ENCODE measurements around the gene KDM2B. TPM values are rescaled to one million over a fixed set of nuclear protein-coding genes. Genes with fewer than 3 reads are reported as not detected.

Gene KDM2B
- total and polyA plus RNA-seq, 7 experiments from 2014 or later = 12.6 to 91.7 (median 76.1) TPM

DNA sequence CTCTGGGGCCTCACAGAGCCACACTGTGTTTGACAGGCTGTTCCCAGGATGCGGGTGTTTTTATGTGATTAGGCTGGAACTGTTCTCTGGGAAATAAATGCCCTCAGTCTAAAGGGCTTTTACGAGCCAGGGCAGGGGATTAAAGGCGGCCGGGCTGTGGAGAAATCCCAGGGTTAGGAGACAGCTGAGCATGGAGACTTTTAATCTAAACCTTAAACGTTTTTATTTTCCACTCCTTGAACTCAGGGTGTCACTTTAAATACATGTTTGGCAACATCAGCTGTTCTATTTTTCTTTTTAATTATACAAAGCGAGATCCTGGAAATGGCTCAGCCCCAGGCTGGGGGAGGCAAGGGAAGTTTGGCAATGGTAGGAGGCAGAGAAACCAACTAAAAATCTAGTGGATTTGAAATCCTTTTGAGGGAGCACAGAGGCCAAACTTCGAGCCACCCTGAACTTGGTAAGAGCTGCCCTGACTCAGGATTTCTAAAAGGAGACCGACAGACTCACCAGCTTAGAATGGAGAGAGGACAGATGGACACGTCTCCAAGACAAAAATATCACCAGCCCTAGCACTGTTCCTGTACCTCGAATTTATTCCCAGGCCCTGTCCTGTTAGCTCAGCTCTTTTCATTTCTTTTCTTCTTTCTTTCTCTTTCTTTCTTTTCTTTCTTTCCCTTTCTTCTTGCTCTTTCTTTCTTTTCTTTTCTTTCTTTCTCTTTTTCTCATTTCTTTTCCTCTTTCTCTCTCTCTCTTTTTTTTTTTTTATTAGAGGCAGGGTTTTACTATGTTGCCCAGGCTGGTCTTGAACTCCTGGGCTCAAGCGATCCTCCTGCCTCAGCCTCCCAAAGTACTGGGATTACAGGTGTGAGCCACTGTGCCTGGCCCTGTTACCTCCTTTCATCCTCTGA lies 29.7 kb upstream of the KDM2B start:
- no peaks in the 10 kb centered on the region for H3K4me1 ChIP-seq (ENCODE audit: control insufficient read depth in 2 of 2, insufficient read depth in 2 of 2, low read length in 2 of 2)
- no peaks in the 10 kb centered on the region for H3K27me3 Mint-ChIP-seq
- ATAC-seq (no peak), DNase-seq (no peak)
- no peaks in the 10 kb centered on the region for H3K9me3 ChIP-seq (ENCODE audit: control insufficient read depth in 2 of 3, low read length in 3 of 3)
- no peaks in the 10 kb centered on the region for H3K9me3 Mint-ChIP-seq
- H3K27ac ChIP-seq (ENCODE audit: low read depth, low read length) = no peak overlapping the region
- H3K4me1 Mint-ChIP-seq = peaks cover 7 to 15% (median 10%) of the 10 kb centered on the region in 7 donors
- peak overlapping the region in 6 of 9 donors; percentile 5 to 62 (median 48) for H3K27ac Mint-ChIP-seq
- ChIA-PET CTCF (interaction anchor here (0.6 kb wide), 1 partner anchor 49 kb away, joined by 3 read pairs; no protein-coding TSS in a partner anchor), POLR2A (interaction anchor here (0.6 to 2.2 kb wide), 4 partner anchors 10 to 66 kb away, joined by 3 to 6 read pairs (median 5); partner anchors contain the start of gene KDM2B)
- no peaks in the 10 kb centered on the region for H3K36me3 Mint-ChIP-seq
- intact Hi-C loops (cut with micrococcal nuclease) = no loop called here
- H3K4me3 ChIP-seq (ENCODE audit: low read length) = no peak overlapping the region
- H3K36me3 ChIP-seq (ENCODE audit: control insufficient read depth in 2 of 3, insufficient read depth in 3 of 3, low read length in 3 of 3) = no peaks in the 10 kb centered on the region
- H3K4me3 Mint-ChIP-seq = no peak overlapping the region
- no peaks in the 10 kb centered on the region for H3K27me3 ChIP-seq (ENCODE audit: control insufficient read depth in 2 of 2, insufficient read depth in 2 of 2, low read length in 2 of 2)

DNA sequence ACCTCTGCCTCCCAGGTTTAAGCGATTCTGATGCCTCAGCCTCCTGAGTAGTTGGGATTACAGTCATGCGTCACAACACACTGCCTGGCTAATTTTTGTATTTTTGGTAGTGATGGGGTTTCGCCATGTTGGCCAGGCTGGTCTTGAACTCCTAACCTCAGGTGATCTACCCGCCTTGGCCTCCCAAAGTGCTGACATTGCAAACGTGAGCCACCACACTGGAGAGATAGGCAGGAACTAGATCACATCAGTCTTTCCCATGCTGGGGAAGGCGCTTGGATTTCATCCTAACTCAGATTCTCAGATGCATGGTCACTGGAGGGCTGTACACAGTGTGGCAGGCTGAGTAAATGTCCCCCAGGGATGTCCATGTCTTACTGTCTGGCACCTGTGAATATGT lies 27.5 kb upstream of the KDM2B start:
- Histone ChIP-seq H3K36me3 (ENCODE audit: control insufficient read depth in 2 of 3, insufficient read depth in 3 of 3, low read length in 3 of 3) (no peaks in the 10 kb centered on the region), H3K27me3 (ENCODE audit: control insufficient read depth in 2 of 2, insufficient read depth in 2 of 2, low read length in 2 of 2) (no peaks in the 10 kb centered on the region), H3K9me3 (ENCODE audit: control insufficient read depth in 2 of 3, low read length in 3 of 3) (no peaks in the 10 kb centered on the region), H3K27ac (ENCODE audit: low read depth, low read length) (no peak overlapping the region), H3K4me1 (ENCODE audit: control insufficient read depth in 2 of 2, insufficient read depth in 2 of 2, low read length in 2 of 2) (no peaks in the 10 kb centered on the region), H3K4me3 (ENCODE audit: low read length) (no peak overlapping the region)
- H3K4me1 Mint-ChIP-seq = peaks cover 0 to 11% (median 7%) of the 10 kb centered on the region in 7 donors
- no peak overlapping the region for H3K27ac Mint-ChIP-seq
- H3K36me3 Mint-ChIP-seq = peaks cover 0 to 1% (median 0%) of the 10 kb centered on the region in 5 donors
- ChIA-PET CTCF (interaction anchor here (1.1 kb wide), 1 partner anchor 70 kb away, joined by 3 read pairs; no protein-coding TSS in a partner anchor), POLR2A (no interaction called here)
- DNase-seq (no peak), ATAC-seq (no peak)
- intact Hi-C loops (cut with micrococcal nuclease) = no loop called here
- H3K27me3 Mint-ChIP-seq = no peaks in the 10 kb centered on the region
- H3K9me3 Mint-ChIP-seq = no peaks in the 10 kb centered on the region
- no peak overlapping the region for H3K4me3 Mint-ChIP-seq

DNA sequence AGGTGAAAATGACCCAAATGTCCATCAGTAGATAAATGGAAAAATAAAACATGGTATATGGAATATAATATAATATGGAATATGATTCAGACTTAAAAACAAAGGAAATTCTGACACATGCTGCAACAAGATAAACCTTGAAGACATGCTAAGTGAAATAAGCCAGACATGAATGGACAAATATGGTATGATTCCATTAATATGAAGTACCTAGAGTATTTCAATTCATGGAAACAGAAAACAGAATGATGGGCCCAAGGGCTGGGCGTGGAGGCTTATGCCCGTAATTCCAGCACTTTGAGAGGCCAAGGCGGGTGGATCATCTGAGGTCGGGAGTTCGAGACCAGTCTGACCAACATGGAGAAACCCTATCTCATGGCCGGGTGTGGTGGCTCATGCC lies 22.8 kb upstream of the KDM2B start:
- Mint-ChIP-seq H3K4me3 (no peak overlapping the region), H3K27me3 (no peaks in the 10 kb centered on the region), H3K9me3 (no peaks in the 10 kb centered on the region), H3K4me1 (peaks cover 4 to 9% (median 5%) of the 10 kb centered on the region in 7 donors), H3K36me3 (peaks cover 0 to 3% (median 0%) of the 10 kb centered on the region in 5 donors), H3K27ac (no peak overlapping the region)
- POLR2A ChIA-PET = interaction anchor here (0.6 kb wide), 1 partner anchor 127 kb away, joined by 3 read pairs; no protein-coding TSS in a partner anchor
- no peak overlapping the region for H3K27ac ChIP-seq (ENCODE audit: low read depth, low read length)
- no peaks in the 10 kb centered on the region for H3K9me3 ChIP-seq (ENCODE audit: control insufficient read depth in 2 of 3, low read length in 3 of 3)
- no peak for DNase-seq
- no peaks in the 10 kb centered on the region for H3K4me1 ChIP-seq (ENCODE audit: control insufficient read depth in 2 of 2, insufficient read depth in 2 of 2, low read length in 2 of 2)
- ATAC-seq = no peak
- CTCF ChIA-PET = no interaction called here
- H3K36me3 ChIP-seq (ENCODE audit: control insufficient read depth in 2 of 3, insufficient read depth in 3 of 3, low read length in 3 of 3) = no peaks in the 10 kb centered on the region
- no peaks in the 10 kb centered on the region for H3K27me3 ChIP-seq (ENCODE audit: control insufficient read depth in 2 of 2, insufficient read depth in 2 of 2, low read length in 2 of 2)
- intact Hi-C loops (cut with micrococcal nuclease) = no loop called here
- H3K4me3 ChIP-seq (ENCODE audit: low read length) = no peak overlapping the region

DNA sequence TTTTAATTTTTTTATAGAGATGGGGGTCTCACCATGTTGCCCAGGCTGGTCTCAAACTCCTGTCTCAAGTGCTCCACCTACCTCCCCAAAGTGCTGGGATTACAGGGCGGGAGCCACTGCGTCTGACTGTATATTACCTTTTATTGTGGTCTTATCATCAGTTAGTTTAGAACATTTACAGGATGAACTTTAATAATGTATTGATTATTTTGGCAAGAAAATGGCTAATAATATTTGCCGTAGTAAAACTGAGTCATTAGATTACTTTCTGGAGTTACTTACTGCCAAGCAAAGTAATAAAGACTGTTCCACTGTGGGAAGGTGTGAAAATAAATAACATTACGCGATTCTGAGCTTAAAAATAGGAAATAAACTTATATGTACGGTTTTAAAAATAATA lies 21.9 kb upstream of the KDM2B start:
- Histone ChIP-seq H3K36me3 (ENCODE audit: control insufficient read depth in 2 of 3, insufficient read depth in 3 of 3, low read length in 3 of 3) (no peaks in the 10 kb centered on the region), H3K4me3 (ENCODE audit: low read length) (no peak overlapping the region), H3K9me3 (ENCODE audit: control insufficient read depth in 2 of 3, low read length in 3 of 3) (no peaks in the 10 kb centered on the region), H3K27me3 (ENCODE audit: control insufficient read depth in 2 of 2, insufficient read depth in 2 of 2, low read length in 2 of 2) (no peaks in the 10 kb centered on the region), H3K4me1 (ENCODE audit: control insufficient read depth in 2 of 2, insufficient read depth in 2 of 2, low read length in 2 of 2) (no peaks in the 10 kb centered on the region), H3K27ac (ENCODE audit: low read depth, low read length) (no peak overlapping the region)
- CTCF ChIA-PET = no interaction called here
- ATAC-seq (no peak), DNase-seq (no peak)
- POLR2A ChIA-PET = interaction anchor here (0.6 to 1.3 kb wide), 3 partner anchors 18 to 126 kb away, joined by 3 to 4 read pairs (median 3); no protein-coding TSS in a partner anchor
- Mint-ChIP-seq H3K4me1 (peaks cover 5 to 11% (median 7%) of the 10 kb centered on the region in 7 donors), H3K9me3 (peaks cover 0 to 2% (median 0%) of the 10 kb centered on the region in 11 donors), H3K27ac (no peak overlapping the region), H3K4me3 (no peak overlapping the region), H3K27me3 (no peaks in the 10 kb centered on the region), H3K36me3 (peaks cover 0 to 3% (median 0%) of the 10 kb centered on the region in 5 donors)
- intact Hi-C loops (cut with micrococcal nuclease) = no loop called here

DNA sequence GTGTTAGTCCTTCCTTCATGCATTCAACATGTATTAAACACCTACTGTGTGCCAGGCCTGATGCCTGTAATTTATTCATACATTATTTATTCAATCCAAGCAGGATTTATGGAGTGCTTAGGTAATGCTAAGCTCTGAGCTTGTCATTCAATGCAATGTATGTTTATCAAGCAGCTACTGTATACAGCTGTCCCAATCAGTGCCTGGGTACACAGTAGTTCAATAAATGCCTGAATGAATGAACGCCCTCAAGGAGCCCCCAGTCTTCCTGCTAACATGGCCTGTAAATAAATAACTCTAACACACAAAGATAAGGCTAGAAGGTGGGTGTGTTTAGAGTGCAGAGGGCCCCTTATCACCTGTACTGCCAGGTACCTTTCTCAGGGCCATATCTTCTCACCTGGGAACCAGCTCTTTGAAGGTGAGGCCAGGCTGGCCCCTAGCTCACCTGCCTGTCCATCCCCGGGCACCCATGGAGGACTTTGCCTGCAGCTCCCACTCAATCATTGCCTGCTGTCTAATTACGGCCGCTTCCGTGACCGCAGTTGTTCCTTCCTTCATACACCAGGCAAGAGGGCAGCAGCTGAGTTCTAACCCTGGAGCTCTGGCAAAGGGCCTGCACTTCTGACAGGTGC lies 20.0 kb upstream of the KDM2B start:
- CTCF ChIA-PET = interaction anchor here (0.6 to 1.6 kb wide), 4 partner anchors 19 to 53 kb away, joined by 3 to 5 read pairs (median 4); no protein-coding TSS in a partner anchor
- H3K36me3 Mint-ChIP-seq = peaks cover 0 to 8% (median 3%) of the 10 kb centered on the region in 5 donors
- no peaks in the 10 kb centered on the region for H3K9me3 ChIP-seq (ENCODE audit: control insufficient read depth in 2 of 3, low read length in 3 of 3)
- POLR2A ChIA-PET = interaction anchor here (0.8 to 1.0 kb wide), 6 partner anchors 13 to 182 kb away, joined by 3 read pairs; no protein-coding TSS in a partner anchor
- no peak overlapping the region for H3K27ac ChIP-seq (ENCODE audit: low read depth, low read length)
- DNase-seq (no peak), ATAC-seq (no peak)
- H3K4me1 ChIP-seq (ENCODE audit: control insufficient read depth in 2 of 2, insufficient read depth in 2 of 2, low read length in 2 of 2) = no peaks in the 10 kb centered on the region
- no peaks in the 10 kb centered on the region for H3K36me3 ChIP-seq (ENCODE audit: control insufficient read depth in 2 of 3, insufficient read depth in 3 of 3, low read length in 3 of 3)
- no peaks in the 10 kb centered on the region for H3K27me3 ChIP-seq (ENCODE audit: control insufficient read depth in 2 of 2, insufficient read depth in 2 of 2, low read length in 2 of 2)
- no peak overlapping the region for H3K4me3 Mint-ChIP-seq
- H3K9me3 Mint-ChIP-seq = peaks cover 0 to 2% (median 0%) of the 10 kb centered on the region in 11 donors
- H3K27ac Mint-ChIP-seq = peak overlapping the region in 1 of 9 donors; percentile 30
- no peak overlapping the region for H3K4me3 ChIP-seq (ENCODE audit: low read length)
- peaks cover 5 to 13% (median 7%) of the 10 kb centered on the region in 7 donors for H3K4me1 Mint-ChIP-seq
- intact Hi-C loops (cut with micrococcal nuclease) = no loop called here
- H3K27me3 Mint-ChIP-seq = no peaks in the 10 kb centered on the region

DNA sequence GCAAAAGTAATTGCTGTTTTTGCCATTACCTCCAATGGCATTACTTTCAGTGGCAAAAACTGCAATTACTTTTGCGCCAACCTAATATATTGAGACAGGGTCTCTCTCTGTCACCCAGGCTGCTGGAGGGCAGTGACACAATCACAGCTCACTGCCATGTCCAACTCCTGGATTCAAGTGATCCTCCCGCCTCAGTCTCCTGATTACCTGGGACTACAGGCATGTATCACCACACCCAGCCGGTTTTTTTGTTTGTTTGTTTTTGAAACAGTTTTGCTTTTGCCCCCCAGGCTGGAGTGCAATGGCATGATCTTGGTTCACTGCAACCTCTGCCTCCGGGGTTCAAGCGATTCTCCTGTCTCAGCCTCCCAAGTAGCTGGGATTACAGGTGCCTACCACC lies 15.7 kb upstream of the KDM2B start:
- Histone ChIP-seq H3K27ac (ENCODE audit: low read depth, low read length) (no peak overlapping the region), H3K36me3 (ENCODE audit: control insufficient read depth in 2 of 3, insufficient read depth in 3 of 3, low read length in 3 of 3) (no peaks in the 10 kb centered on the region), H3K4me1 (ENCODE audit: control insufficient read depth in 2 of 2, insufficient read depth in 2 of 2, low read length in 2 of 2) (peaks cover 5 to 7% of the 10 kb centered on the region in 2 donors), H3K9me3 (ENCODE audit: control insufficient read depth in 2 of 3, low read length in 3 of 3) (no peaks in the 10 kb centered on the region), H3K4me3 (ENCODE audit: low read length) (no peak overlapping the region), H3K27me3 (ENCODE audit: control insufficient read depth in 2 of 2, insufficient read depth in 2 of 2, low read length in 2 of 2) (no peaks in the 10 kb centered on the region)
- peaks cover 0 to 2% (median 0%) of the 10 kb centered on the region in 11 donors for H3K9me3 Mint-ChIP-seq
- intact Hi-C loops (cut with micrococcal nuclease) = no loop called here
- H3K4me1 Mint-ChIP-seq = peaks cover 12 to 28% (median 24%) of the 10 kb centered on the region in 7 donors
- H3K27me3 Mint-ChIP-seq = no peaks in the 10 kb centered on the region
- H3K36me3 Mint-ChIP-seq = peaks cover 3 to 20% (median 5%) of the 10 kb centered on the region in 5 donors
- ATAC-seq (no peak), DNase-seq (no peak)
- no peak overlapping the region for H3K27ac Mint-ChIP-seq
- ChIA-PET CTCF (interaction anchor here (0.6 kb wide), 1 partner anchor 18 kb away, joined by 3 read pairs; no protein-coding TSS in a partner anchor), POLR2A (no interaction called here)
- no peak overlapping the region for H3K4me3 Mint-ChIP-seq

All from naive thymus-derived CD4-positive, alpha-beta T cell (primary cell).